CD4-positive, alpha-beta T cell treated with Interferon gamma for 1 hour (primary cell): ENCODE data around the gene SAMM50.

Source experiments
- DNase-seq: peaks from one replicate; pipeline ENCODE4 v3.0.0-alpha.2; 2020

SAMM50 gene

GRCh38 chr22:43955040-43955882 lies at the start of gene SAMM50:
TSS of gene SAMM50 (plus strand) at chr22:43955442. CDS start at chr22:43955578, 136 bp downstream.
- peak; percentile 88 for DNase-seq

- DNase-seq: no peak
These were observed 49.6 kb upstream of the SAMM50 start for GRCh38 chr22:43905681-43906080.

- no peak for DNase-seq
These were observed 45.5 kb upstream of the SAMM50 start for GRCh38 chr22:43909708-43910107.

- no peak for DNase-seq
These were observed 45.0 kb upstream of the SAMM50 start for GRCh38 chr22:43910178-43910695.

- no peak for DNase-seq
These were observed 43.9 kb upstream of the SAMM50 start for GRCh38 chr22:43911351-43911750.

- no peak for DNase-seq
These were observed 37.7 kb upstream of the SAMM50 start for GRCh38 chr22:43917521-43917920.

- no peak for DNase-seq
These were observed 35.9 kb upstream of the SAMM50 start for GRCh38 chr22:43919106-43919973.

GRCh38 chr22:43921370-43921769 lies 33.9 kb upstream of the SAMM50 start:
- no peak for DNase-seq

- DNase-seq: no peak
These were observed 33.1 kb upstream of the SAMM50 start for GRCh38 chr22:43922123-43922522.

- DNase-seq: no peak
These were observed 32.1 kb upstream of the SAMM50 start for GRCh38 chr22:43923191-43923590.

- peak; percentile 69 for DNase-seq
These were observed 31.4 kb upstream of the SAMM50 start, which contains the start of gene PNPLA3 for GRCh38 chr22:43923631-43924464. TSS of gene PNPLA3 (plus strand) at chr22:43923805. CDS start at chr22:43923912, 107 bp downstream.

- DNase-seq: no peak
These were observed 30.4 kb upstream of the SAMM50 start for GRCh38 chr22:43924877-43925276.

GRCh38 chr22:43925433-43926348 lies 29.6 kb upstream of the SAMM50 start:
- no peak for DNase-seq

- DNase-seq: no peak
These were observed 28.9 kb upstream of the SAMM50 start for GRCh38 chr22:43926349-43926710.

GRCh38 chr22:43928468-43928867 lies 26.8 kb upstream of the SAMM50 start:
- peak; percentile 33 for DNase-seq

- no peak for DNase-seq
These were observed 26.3 kb upstream of the SAMM50 start for GRCh38 chr22:43928908-43929307.

GRCh38 chr22:43931771-43932170 lies 23.5 kb upstream of the SAMM50 start:
- no peak for DNase-seq

GRCh38 chr22:43941449-43941848 lies 13.8 kb upstream of the SAMM50 start:
- DNase-seq: no peak

- no peak for DNase-seq
These were observed 10.4 kb upstream of the SAMM50 start for GRCh38 chr22:43944670-43945430.

- peak; percentile 47 for DNase-seq
These were observed 9.4 kb upstream of the SAMM50 start for GRCh38 chr22:43945632-43946383.
